Measurements from ENCODE around the gene RIIAD1. TPM values are rescaled to one million over a fixed set of nuclear protein-coding genes. Genes with fewer than 3 reads are reported as not detected.

RIIAD1 gene
- total RNA-seq, 1 experiment from 2014 or later = not detected

DNA sequence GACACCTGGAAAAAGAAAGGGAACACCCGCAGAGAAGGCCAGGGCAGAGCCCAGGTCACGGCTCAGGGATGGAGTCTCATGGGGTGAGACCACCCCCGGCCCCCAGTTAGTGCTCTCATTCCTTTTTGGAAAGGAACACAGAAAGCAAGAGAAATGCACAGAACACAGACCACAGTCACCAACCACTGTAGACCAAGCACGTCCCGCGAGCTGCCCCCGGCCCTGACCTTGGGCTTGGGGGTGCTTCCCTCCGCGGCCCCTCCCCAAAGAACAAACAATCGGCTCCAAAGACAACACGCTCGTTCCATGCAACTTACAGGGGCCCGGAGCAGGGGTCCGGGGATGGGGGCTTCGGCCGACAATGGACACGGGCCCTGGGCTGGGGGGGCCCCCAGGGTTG, 17.5 kb upstream of the RIIAD1 start:
- H3K27ac ChIP-seq (ENCODE audit: low read length) = no peak overlapping the region
- no peaks in the 10 kb centered on the region for H3K4me1 ChIP-seq (ENCODE audit: control insufficient read depth, insufficient read depth, low read length)
- 0 out of 2 replicates have a peak, but pooled peaks cover 2% of the 10 kb centered on the region for H3K36me3 ChIP-seq (ENCODE audit: control insufficient read depth, insufficient read depth, low read length)
- in situ Hi-C loops (cut with HindIII; ENCODE audit: low pct_unique_long_range_greater_than_20kb, low sequenced_read_pairs) = no loop called here
- intact Hi-C loops (cut with micrococcal nuclease; ENCODE audit: unreplicated experiment) = no loop called here
- ChIA-PET CTCF (no interaction called here), POLR2A (no interaction called here)
- H3K9me3 ChIP-seq (ENCODE audit: control insufficient read depth, insufficient read depth, low read depth, low read length) = no peaks in the 10 kb centered on the region
- DNase-seq (ENCODE audit: low read depth, low spot score) (no peak), ATAC-seq (no peak)
- H3K27me3 ChIP-seq (ENCODE audit: control insufficient read depth, insufficient read depth, low read length) = no peaks in the 10 kb centered on the region
- TF ChIP-seq TCF7L2 (IDR thresholded peaks at IDR 0.05; ENCODE audit: low read depth, low read length) = no peak
- TF ChIP-seq SIN3A (IDR thresholded peaks at IDR 0.05; ENCODE audit: borderline replicate concordance, insufficient read depth, low read depth, low read length) = no peak
- TF ChIP-seq, protein P1, sequence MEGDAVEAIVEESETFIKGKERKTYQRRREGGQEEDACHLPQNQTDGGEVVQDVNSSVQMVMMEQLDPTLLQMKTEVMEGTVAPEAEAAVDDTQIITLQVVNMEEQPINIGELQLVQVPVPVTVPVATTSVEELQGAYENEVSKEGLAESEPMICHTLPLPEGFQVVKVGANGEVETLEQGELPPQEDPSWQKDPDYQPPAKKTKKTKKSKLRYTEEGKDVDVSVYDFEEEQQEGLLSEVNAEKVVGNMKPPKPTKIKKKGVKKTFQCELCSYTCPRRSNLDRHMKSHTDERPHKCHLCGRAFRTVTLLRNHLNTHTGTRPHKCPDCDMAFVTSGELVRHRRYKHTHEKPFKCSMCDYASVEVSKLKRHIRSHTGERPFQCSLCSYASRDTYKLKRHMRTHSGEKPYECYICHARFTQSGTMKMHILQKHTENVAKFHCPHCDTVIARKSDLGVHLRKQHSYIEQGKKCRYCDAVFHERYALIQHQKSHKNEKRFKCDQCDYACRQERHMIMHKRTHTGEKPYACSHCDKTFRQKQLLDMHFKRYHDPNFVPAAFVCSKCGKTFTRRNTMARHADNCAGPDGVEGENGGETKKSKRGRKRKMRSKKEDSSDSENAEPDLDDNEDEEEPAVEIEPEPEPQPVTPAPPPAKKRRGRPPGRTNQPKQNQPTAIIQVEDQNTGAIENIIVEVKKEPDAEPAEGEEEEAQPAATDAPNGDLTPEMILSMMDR (IDR thresholded peaks at IDR 0.05) = no peak
- no peak for TF ChIP-seq POLR2AphosphoS5 (IDR thresholded peaks at IDR 0.05; ENCODE audit: low read depth, low read length)
- TF ChIP-seq, protein P2, sequence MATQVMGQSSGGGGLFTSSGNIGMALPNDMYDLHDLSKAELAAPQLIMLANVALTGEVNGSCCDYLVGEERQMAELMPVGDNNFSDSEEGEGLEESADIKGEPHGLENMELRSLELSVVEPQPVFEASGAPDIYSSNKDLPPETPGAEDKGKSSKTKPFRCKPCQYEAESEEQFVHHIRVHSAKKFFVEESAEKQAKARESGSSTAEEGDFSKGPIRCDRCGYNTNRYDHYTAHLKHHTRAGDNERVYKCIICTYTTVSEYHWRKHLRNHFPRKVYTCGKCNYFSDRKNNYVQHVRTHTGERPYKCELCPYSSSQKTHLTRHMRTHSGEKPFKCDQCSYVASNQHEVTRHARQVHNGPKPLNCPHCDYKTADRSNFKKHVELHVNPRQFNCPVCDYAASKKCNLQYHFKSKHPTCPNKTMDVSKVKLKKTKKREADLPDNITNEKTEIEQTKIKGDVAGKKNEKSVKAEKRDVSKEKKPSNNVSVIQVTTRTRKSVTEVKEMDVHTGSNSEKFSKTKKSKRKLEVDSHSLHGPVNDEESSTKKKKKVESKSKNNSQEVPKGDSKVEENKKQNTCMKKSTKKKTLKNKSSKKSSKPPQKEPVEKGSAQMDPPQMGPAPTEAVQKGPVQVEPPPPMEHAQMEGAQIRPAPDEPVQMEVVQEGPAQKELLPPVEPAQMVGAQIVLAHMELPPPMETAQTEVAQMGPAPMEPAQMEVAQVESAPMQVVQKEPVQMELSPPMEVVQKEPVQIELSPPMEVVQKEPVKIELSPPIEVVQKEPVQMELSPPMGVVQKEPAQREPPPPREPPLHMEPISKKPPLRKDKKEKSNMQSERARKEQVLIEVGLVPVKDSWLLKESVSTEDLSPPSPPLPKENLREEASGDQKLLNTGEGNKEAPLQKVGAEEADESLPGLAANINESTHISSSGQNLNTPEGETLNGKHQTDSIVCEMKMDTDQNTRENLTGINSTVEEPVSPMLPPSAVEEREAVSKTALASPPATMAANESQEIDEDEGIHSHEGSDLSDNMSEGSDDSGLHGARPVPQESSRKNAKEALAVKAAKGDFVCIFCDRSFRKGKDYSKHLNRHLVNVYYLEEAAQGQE (IDR thresholded peaks at IDR 0.05; ENCODE audit: insufficient read depth in 1 of 2, low read depth in 2 of 2, low read length in 1 of 2) = no peak
- H3K4me3 ChIP-seq (ENCODE audit: low read depth in 2 of 2, low read length in 2 of 2) = no peak overlapping the region
- BruUV-seq (replicated peaks) = no TSS peak

DNA sequence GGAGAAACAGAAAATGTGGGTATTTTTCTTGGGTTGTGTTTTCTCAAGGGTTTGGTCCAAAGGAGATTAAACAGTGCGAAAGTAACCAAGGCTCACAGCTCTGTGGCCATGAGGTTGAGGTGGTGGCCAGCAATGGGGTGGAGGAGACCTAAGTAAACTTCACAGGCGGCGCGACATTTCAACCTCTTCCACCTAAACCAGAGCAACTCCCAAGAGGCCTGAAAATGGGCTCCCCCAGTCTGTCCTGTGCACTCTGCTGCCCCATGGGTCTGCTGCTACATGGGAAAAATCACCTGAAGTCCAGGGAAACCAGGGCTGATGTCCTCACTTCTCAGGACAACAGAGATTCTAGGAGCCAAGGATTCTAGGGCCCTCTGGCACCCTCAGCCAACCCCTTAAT, 17.1 kb upstream of the RIIAD1 start:
- ChIA-PET CTCF (no interaction called here), POLR2A (no interaction called here)
- intact Hi-C loops (cut with micrococcal nuclease; ENCODE audit: unreplicated experiment) (no loop called here), in situ Hi-C loops (cut with HindIII; ENCODE audit: low pct_unique_long_range_greater_than_20kb, low sequenced_read_pairs) (no loop called here)
- ATAC-seq (no peak), DNase-seq (ENCODE audit: low read depth, low spot score) (no peak)
- TF ChIP-seq, protein P1 (IDR thresholded peaks at IDR 0.05) = no peak
- no peak for TF ChIP-seq TCF7L2 (IDR thresholded peaks at IDR 0.05; ENCODE audit: low read depth, low read length)
- no peak overlapping the region for H3K4me3 ChIP-seq (ENCODE audit: low read depth in 2 of 2, low read length in 2 of 2)
- no peaks in the 10 kb centered on the region for H3K27me3 ChIP-seq (ENCODE audit: control insufficient read depth, insufficient read depth, low read length)
- no peak overlapping the region for H3K27ac ChIP-seq (ENCODE audit: low read length)
- H3K4me1 ChIP-seq (ENCODE audit: control insufficient read depth, insufficient read depth, low read length) = no peaks in the 10 kb centered on the region
- H3K36me3 ChIP-seq (ENCODE audit: control insufficient read depth, insufficient read depth, low read length) = 0 out of 2 replicates have a peak, but pooled peaks cover 2% of the 10 kb centered on the region
- H3K9me3 ChIP-seq (ENCODE audit: control insufficient read depth, insufficient read depth, low read depth, low read length) = no peaks in the 10 kb centered on the region
- BruUV-seq (replicated peaks) = no TSS peak

DNA sequence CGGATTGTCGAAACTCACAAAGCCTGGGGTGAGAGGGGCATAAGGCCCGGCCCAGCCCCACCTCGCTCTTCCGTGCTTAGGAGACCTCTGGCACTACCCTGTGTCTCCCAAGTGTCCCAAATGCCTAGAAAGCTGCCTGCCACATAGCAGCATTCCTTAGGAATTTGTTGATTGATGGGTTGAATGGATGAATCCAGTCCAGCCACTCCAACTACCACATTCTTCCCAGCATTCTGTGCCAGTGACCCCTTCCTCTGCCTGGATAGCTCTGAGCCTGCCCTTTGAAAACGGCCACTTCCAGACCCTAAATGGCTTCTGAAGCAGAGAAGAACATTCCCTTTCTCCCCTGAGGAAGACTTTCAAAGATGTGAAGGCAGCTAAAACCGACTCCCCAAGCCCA, 16.2 kb upstream of the RIIAD1 start:
- Histone ChIP-seq H3K27me3 (ENCODE audit: control insufficient read depth, insufficient read depth, low read length) (no peaks in the 10 kb centered on the region), H3K36me3 (ENCODE audit: control insufficient read depth, insufficient read depth, low read length) (no peaks in the 10 kb centered on the region), H3K27ac (ENCODE audit: low read length) (no peak overlapping the region), H3K4me1 (ENCODE audit: control insufficient read depth, insufficient read depth, low read length) (no peaks in the 10 kb centered on the region), H3K4me3 (ENCODE audit: low read depth in 2 of 2, low read length in 2 of 2) (no peak overlapping the region), H3K9me3 (ENCODE audit: control insufficient read depth, insufficient read depth, low read depth, low read length) (no peaks in the 10 kb centered on the region)
- DNase-seq (ENCODE audit: low read depth, low spot score) = no peak
- in situ Hi-C loops (cut with HindIII; ENCODE audit: low pct_unique_long_range_greater_than_20kb, low sequenced_read_pairs) = no loop called here
- no peak for ATAC-seq
- TF ChIP-seq, protein P1 (IDR thresholded peaks at IDR 0.05) = no peak
- no TSS peak for BruUV-seq (replicated peaks)
- intact Hi-C loops (cut with micrococcal nuclease; ENCODE audit: unreplicated experiment) = no loop called here
- POLR2A ChIA-PET = no interaction called here
- CTCF ChIA-PET = no interaction called here

All from Panc1 (cell line).